Kidney tubule cell (primary cell): Measurements from ENCODE around the gene ZNF480.
"Not testable (repeated sequence)": the region's sequence is repeated elsewhere in the genome, so short reads cannot be mapped to it uniquely, and the experiment has no call there.

ENCODE experiments used
- DNase-seq: peaks from one replicate; pipeline ENCODE4 v3.0.0-alpha.2; 2018; ENCODE audit warnings: low spot score

ZNF480 gene

DNA sequence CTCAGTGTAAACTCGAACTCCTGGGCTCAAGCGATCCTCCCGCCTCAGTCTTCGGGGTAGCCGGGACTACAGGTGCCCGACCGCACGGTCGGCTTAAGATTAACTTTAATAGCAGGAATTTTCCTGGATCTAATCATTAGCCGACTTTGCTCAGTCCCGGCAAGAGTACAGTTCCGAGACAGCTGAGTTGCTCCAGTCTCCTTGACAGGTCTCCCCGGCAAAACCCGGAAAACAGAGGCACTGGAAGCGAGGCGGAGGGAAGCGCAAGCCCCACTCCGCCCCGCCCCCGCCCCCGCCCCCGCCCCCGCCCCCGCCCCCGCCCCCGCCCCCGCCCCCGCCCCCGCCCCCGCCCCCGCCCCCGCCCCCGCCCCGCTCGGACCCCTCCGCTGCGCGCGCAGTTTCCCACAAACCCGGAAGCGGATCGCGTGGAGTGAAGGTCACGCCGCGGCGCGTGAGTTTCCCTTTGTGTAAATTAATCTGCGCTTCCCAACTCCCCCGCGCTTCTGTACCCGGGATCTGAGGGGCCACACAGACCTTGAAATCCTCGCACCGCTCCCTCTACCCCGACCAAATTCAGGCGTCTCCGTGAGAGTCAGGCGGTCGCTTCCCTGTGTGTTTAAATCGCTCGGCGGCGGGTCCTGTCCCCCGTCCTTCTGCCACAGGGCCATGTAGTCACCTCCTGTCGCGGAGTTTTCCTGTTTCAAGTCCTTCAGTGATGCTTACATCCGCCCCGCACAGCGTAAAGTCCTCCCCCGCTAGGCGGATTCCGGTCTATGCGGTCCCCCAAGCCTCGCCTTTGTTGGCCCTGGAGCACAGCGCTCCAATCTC, at the start of gene ZNF480:
ZNF480 (plus strand) TSS at position 397 of the 828 bp plus-strand sequence. CDS start 3,244 bp downstream, outside the sequence.
- peak; percentile 90 for DNase-seq

DNA sequence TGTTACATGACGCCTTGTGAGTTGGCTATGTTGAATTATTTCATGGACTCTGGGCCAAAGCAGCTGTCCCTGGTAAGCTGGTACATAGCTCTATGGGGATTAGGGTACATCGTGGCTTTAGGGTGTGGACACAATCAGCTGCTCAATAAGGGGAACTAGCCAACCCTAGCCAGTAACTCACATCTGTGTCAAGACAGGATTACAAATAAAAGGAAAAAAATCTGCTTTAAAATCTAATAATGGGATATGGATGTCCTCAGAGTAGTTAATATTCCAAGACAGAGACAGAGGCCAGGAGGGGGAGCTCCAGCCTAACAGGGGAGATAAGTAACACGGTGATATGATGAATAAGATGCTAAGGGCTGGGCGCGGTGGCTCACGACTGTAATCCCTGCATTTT, 48.7 kb upstream of the ZNF480 start:
- peak; percentile 42 for DNase-seq

DNA sequence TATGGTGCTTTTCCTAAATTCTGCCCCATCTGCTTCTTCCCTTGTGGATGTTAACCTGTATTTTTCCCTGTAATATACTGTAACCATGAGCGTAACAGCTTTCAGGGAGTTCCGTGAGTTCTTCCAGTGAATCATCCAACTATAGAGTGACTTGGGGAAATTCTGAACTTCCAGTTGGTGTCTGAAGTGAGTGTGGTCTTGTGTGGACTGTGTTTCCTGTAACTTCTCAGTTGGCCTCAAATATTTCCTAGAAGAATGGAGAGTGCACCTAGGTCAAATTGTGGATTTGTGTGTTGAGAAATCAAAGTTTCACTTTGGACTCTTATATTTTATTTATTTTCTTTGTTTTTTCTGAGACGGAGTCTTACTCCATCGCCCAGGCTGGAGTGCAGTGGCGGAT, 38.5 kb upstream of the ZNF480 start:
- peak; percentile 24 for DNase-seq

DNA sequence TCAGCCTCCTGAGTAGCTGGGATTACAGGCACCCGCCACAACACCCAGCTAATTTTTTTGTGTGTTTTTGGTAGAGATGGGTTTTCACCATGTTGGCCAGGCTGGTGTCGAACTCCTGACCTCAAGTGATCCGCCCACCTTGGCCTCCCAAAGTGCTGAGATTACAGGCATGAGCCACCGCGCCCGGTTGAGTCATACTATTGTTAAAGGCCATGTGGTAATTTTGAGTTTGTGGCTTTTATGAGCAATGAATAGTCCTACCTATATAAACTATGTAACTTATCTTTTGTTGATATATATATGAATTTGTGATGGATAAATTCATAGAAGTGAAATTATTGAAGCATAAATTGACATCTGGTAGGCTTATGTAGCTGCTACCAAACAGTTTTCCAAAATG, 31.4 kb upstream of the ZNF480 start:
- DNase-seq, result not testable (repeated sequence)

DNA sequence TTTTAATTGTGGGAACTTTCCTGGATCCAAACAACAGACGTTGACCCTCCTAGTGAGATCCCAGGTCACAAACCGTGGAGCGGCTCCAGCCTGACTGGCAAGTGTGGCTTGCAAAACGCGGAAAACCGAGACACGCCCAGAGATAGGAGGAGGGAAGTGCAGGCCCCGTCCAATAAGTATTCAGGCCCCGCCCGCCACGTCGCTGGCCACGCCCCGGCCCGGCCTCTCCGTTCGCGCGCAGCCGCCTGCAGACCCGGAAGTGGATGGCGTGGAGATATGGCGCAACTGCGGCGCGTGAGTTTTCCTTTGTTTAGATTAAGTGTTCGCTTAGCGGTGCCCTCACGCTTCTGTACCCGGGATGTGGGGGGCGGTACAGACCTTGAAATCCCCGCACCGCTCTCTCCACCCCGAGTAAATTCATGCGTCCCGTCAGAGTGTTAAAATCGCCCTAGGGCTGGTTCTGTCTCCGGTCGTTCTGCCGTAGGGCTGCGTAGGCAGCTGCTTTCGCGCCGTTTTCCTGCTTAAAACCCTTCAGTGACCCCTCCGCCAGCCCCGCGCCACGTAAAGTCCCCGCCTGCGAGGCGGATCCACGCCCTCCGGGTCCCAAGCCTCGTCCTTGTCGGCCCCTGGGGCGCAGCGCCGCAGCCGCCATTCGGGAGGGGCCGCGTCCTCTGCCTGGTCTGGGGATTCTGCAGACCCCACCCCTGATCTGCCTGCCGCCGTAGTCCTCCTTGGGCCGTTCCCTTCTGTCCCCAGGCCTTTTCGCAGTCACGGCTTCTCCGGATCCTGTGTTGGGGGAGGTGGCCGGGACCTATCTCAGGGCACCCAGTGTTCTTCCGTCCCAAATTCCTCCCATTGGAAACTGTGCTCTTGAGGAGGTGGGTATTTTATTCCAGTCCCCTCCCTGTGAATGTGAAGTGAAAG, 27.4 kb upstream of the ZNF480 start, which contains the start of gene ZNF766:
ZNF766 (plus strand) TSS at position 250 of the 924 bp plus-strand sequence; CDS start at position 277, 27 bp downstream.
- DNase-seq, result peak; percentile 95

DNA sequence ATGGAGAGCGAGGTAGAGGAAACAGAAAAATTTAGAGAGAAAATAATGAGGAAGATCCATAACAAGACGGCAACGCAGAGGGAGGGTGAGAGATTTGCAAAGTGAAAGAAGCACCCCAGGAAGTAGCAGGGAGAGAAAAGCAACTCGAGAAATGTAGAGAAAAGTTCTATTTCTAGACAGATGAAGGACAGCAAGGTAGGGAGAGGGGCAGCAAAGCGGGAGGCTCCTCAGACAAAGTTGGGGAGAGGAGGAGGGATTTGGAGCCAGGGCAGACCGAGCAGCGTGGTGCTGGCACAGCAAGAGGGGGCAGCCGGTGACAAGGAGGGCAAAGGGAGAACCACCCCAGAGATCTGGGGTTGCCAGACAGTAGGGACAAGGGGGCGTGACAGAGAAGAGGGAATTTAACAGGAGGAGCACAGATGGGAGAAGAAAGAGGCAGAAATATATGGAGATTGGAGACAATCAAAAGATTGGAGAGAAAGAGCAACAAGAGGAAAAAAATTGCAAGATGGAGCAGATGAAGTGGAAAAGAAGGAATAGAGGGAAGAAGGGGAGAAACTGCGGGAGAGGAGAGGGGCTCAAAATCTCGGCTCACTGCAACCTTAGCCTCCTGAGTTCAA, 26.6 kb upstream of the ZNF480 start:
- DNase-seq, result peak; percentile 18

DNA sequence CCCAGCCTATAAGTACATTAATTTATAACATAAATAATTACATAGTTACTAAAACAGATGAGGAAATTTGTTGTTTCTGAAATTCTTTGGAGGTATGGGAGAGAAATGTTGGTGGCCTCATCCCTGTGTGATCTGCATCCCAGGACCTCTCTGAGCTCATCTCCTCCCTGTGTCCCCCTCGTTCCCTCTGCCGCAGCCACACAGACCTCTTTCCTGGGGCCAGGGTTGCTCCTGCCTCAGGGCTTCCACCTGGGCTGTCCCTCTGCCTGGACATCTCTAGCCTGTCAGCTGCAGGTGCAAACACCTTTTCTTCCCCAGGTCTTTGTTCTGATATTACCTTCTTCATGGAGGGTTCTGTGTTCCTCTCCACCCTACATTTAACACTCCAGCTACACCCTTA, 23.7 kb upstream of the ZNF480 start:
- DNase-seq, result no peak

DNA sequence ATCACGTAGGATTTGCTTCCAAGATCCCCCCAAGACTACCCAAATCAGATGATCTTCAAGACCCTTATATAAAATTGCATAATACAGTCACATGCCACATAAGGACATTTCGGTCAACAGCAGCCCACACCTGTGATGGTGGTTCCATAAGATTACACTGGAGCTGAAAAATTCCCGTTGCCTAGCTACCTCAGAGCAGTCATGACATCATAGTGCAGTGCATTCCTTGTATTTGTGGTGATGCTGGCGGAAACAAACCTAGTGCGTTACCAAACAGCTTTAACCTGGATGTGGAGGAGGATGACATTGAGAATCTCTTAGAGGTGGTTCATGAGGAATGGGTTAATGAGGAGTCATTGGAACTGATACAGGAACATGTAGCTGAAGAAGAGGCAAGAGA, 22.8 kb upstream of the ZNF480 start:
- no peak for DNase-seq

DNA sequence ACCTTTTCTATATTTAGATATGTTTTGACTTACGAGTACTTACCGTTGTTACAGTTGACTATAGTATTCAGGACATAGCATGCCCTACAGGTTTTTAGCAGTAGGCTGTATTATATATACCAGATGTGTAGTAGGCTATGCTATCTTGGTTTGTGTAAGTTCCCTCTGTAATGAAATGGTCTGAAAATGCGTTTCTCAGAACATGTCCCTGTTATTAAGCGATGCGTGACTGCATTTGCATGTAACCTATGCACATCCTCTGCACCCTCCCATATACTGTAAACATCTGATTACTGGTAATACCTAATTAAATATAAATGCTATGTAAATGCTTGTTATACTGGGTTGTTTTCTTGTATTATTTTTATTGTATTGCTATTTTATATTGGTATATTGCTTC, 21.0 kb upstream of the ZNF480 start:
- no peak for DNase-seq

DNA sequence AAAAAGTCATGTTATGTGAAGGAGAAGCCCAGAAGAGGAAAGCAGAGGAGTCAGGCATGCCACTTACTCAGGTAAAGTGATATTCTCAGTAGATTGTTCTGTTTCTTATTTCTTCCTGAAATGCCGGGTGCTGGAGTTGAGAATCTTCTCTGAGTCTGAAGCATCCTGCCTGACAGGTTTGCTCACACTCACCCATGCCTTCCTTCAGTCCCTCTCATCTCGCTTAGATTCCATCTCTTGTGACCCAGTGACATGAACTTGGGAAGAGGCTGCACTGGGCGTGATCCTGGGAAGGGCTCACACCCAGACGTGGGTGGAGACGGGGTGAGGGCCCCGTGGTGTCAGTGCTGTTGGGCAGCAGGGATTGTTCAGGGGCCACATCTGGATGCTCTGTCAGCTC, 19.5 kb upstream of the ZNF480 start:
- DNase-seq, result no peak

DNA sequence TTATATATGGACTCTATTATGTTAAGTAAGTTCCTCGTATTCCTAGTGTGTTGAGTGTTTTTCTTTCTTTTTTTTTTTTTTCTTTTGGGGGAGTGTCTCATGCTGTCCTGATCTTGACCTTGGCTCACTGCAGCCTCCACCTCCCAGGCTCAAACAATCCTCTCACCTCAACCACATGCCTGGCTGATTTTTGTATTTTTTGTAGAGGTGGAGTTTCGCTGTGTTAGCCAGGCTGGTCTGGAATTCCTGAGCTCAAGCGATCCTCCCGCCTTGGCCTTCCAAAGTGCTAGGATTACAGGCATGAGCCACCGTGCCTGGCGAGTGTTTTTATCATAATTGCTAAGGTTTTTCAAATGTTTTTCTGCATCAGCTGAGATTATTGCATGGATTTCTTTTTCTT, 10.7 kb upstream of the ZNF480 start:
- DNase-seq, result no peak

DNA sequence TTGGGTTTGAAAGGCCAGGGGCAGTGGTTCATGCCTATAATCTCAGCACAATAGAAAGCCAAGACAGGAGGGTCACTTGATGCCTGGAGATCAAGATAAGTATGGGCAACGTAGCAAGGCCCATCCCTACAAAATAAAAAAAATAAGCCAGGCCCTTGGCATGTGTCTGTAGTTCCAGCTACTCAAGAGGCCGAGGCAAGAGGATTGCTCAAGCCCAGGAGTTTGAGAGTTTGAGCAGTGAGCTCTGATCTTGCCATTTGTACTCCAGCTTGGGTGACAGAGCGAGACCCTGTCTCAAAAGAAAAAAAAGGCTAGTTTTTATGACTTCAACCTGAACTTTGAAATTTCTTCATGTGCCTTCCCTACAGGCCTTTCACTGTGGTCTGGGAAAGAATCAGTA, 5.2 kb upstream of the ZNF480 start:
- DNase-seq, result no peak

DNA sequence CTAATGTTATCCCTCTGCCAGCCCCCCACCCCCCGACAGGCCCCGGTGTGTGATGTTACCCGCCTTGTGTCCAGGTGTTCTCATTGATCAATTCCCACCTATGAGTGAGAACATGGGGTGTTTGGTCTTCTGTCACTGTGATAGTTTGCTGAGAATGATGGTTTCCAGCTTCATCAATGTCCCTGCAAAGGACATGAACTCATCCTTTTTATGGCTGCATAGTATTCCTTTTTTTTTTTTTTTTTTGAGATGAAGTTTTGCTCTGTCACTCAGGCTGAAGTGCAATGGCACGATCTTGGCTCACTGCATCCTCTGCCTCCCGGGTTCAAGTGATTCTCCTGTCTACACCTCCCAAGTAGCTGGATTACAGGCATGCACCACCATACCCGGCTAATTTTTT, 4.0 kb upstream of the ZNF480 start:
- not testable (repeated sequence) for DNase-seq

DNA sequence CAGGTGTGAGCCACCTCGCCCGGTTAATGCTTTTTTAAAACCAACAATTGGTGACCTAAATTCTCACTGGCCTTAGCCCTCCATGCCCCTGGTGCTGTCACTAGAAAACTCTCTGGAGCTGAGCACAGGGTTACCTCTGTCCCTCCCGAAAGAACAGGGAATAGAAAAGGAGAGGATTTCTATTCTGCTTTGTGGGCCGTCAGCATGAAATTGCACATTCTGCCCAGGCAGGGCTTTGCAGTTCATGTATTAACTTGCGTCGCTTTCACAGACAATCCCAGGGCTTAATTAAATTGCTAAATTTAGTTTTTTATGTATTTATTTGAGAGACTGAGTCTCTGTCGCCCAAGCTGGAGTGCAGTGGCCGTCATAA, 583 bp upstream of the ZNF480 start:
- DNase-seq, result no peak

DNA sequence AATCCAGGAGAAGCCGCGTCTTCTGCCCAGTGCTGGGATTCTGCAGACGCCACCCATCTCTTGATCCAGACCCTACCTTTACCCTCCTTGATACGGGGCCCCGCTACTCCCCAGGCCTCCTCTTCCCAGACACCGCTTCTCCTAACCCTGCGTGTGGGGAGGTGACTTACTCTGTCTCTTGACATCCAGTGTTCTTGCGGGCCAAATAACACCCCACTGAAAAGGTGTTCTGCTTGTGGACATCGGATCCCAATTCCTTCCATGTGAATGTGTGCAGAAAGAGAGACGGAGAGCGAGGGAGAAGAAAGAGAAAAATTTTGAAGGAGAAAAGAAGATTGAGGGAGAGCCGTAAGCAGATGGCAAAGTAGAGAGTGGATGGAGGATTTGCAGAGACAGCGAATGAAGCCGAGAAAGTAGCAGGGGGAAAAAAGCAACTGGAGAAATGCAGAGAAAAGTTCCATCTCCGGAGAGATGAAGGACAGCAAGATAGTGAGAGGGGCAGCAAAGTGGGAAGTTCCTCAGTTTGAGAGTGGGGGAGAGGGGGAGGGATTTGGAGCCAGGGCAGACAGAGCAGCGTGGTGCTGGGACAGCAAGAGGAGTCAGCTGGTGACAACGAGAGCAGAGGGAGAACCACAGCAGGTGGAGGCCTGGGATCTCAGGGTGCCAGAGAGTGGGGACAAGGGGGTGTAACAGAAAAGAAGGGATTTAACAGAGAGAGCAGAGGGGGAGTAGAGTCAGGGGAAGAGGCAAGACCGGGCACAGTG, 814 bp downstream of the ZNF480 start:
- DNase-seq, result peak; percentile 11

DNA sequence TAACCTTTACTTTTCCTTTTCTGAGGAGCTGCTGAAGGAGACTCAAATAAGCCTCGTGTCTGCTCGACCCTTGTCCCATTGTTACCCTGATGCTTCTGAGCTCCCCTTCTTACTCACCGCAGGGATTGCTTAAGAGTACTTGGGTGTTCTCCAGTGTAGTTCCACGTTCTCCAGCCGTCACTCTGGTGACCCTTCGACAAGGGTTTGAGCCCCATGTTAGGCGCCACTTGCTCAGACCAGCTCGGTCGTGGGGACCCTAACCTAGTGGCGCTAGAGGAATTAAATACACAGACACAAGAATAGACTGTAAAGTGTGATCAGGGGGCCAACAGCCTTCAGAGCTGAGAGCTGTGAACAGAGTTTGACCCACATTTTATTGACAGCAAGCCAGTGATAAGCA, 10.3 kb downstream of the ZNF480 start:
- no peak for DNase-seq

DNA sequence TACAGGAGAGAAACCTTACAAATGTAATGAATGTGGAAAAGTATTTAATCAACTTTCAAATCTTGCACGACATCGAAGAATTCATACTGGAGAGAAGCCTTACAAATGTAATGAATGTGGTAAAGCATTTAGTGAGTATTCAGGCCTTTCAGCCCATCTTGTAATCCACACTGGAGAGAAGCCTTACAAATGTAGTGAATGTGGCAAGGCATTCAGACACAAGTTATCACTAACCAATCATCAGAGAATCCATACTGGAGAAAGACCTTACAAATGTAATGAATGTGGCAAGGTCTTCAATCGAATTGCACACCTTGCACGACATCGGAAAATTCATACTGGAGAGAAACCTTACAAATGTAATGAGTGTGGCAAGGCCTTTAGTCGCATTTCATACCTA, 25.5 kb downstream of the ZNF480 start:
- DNase-seq, result no peak

DNA sequence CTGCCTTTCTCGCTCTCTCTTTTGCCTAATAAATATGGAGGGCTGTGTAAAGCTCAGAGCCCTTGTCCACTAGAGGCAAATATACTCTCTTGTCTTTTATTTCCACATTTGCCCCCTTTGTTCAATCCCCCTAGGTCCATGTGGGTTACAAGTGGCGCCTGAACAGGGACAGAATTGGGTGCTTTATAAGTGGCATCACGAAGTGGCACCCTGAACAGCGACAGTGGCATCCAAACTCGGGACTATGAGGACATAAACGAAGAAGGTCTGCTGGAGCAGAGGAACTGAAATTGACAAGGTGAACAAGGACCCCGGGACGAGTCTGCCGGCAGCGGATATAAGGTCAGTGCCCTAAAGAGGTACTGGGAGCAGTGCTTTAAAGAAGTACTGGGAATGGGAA, 34.8 kb downstream of the ZNF480 start:
- no peak for DNase-seq

DNA sequence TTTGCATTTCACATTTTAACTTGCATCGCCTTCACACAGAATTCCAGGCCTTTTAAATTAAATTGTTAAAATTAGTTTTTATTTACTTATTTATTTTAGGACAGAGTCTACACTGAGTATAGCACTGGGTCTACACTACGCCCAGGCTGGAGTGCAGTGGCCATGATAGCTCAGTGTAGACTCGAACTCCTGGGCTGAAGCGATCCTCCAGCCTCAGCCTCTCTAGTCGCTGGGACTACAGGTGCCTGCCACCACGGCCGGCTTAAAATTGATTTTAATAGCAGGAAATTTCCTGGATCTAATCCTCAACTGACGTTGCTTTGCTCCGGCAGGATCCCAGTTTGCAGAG, 38.8 kb downstream of the ZNF480 start:
- DNase-seq, result no peak

DNA sequence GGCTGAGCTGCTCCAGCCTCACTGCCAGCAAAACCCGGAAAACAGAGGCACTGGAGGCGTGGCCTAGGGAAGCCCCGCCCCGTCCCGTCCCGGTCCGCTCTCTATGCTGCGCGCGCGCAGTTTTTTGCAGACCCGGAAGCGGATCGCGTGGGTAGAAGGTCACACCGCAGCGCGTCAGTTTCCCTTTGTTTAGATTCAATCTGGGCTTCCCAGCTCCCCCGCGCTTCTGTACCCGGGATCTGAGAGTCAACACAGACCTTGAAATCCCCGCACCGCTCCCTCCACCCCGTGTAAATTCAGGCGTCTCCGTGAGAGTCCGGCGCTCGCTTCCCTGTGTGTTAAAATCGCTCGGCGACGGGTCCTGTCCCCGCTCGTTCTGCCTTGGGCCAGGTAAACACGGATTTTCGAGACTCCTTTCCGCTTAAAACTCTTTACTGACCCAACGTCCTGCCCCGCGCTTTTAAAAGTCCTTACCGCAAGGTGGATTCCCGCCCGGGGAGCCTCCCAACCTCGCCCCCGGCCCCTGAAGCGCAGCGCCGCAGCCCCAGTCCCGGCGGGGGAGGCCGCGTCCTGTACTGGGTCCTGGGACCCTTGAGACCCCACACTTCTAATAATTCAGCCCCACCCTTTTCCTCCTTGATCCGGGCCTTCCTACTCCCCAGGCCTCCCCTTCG, 39.3 kb downstream of the ZNF480 start, which contains the start of gene ZNF610:
ZNF610 (plus strand) TSS at position 127 of the 674 bp plus-strand sequence. CDS start 12,930 bp downstream, outside the sequence.
- peak; percentile 85 for DNase-seq

DNA sequence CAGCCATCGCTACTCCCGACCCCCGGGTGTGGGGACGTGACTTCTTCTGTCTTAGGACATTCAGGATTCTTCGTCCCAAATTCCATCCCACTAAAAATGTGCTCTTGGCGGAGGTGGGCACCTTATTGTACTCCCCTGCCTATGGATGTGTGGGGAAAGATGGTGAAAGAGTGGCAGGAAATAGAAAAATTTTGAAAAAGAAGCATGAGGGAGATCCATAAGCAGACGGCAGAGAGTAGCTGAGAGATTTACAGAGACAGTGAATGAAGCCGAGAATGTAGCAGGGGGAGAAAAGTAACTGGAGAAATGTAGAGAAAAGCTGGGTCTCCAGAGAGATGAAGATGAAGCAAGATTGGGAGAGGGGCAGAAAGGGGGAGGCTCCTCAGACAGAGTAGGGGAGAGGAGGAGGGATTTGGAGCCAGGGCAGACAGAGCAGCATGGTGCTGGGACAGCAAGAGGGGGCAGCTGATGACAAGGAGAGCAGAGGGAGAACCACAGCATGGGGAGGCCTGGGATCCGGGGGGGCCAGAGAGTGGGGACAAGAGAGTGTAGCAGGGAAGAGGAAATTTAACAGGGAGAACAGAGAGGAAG, 39.9 kb downstream of the ZNF480 start:
- DNase-seq, result peak; percentile 6
